GM18873 (cell line): ENCODE measurements around the gene DENND2A.

Experiments used
- ATAC-seq: cut with Tn5 transposase; IDR thresholded peaks from one replicate; pipeline ENCODE4 v1.9.1; 2021; ENCODE audit warnings: mild to moderate bottlenecking, moderate library complexity, moderate number of reproducible peaks; ENCODE audit not compliant: unreplicated experiment, low FRiP score

Gene DENND2A

DNA sequence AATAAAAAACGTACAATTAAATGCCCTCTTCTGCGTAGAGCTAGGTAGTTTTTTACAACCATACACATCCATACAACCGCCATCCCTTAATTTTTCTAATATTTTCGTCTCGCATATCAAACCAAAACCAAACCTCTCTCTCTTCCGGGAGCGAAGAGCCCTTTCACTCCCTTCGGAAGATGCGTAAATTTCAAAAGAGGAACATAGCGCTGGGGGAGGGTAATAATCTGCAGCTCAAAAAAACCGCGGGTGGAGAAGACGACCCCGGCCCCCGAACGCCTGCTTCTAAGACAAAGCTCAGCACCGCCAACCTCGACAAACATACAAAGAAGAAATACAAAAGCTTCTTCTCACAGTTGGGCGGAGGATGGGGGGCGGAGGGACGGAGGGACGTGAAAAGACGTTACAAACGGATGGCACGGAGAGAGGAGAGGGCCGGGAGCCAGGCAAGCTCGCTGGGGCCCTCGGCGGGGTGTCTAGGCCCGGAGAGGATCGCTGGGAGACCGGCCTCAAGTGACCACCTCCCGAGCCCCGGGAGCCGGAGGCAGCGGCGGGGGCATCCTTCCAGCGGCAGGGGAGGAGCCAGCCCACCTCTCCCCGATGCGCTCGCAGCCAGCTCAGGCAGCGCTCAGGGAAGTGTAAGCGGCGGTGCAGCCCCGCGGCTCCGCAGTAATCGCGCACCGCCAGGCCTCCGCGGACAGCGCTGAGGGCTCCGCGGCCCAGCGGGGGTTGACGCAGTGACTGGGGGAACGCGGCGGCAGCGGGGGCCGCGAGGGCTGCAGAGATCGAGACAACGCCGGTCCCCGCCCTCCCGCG lies 162.2 kb downstream of the DENND2A start:
- peak; percentile 5 for ATAC-seq

DNA sequence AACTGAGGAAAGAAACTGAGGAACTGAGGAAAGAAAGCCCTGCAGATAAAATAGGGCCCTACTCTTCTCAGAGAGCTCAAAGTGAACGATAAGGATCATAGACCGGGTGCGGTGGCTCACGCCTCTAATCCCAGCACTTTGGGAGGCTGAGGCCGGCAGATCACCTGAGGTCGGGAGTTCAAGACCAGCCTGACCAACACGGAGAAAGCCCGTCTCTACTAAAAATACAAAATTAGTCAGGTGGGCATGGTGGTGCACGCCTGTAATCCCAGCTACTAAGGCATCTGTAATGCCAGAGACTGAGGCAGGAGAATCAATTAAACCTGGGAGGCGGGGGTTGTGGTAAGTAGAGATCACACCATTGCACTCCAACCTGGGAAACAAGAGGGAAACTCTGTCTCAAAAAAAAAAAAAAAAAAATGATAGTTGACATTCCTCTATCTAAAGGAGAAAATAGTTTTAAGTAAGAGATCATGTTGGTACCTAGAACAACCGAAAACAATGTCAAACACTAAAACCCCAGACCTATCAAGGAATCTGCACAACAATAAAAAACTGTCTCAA lies 163.8 kb downstream of the DENND2A start:
- ATAC-seq = no peak

GRCh38 chr7:140475747-140476333 lies 164.8 kb downstream of the DENND2A start:
- ATAC-seq = no peak
